Fibroblast of lung (primary cell): ENCODE results near the gene C15orf39.

Experiments
- EZH2 ChIP-seq: IDR thresholded peaks from 2 replicates; pipeline ENCODE4 v1.5.1; 2012; ENCODE audit warnings: low read length, control low read depth, mild to moderate bottlenecking; ENCODE audit errors: missing control alignments
- TF ChIP-seq, protein P1 (sequence below), 2 donors: IDR thresholded peaks in 1 of 2; conservative IDR thresholded peaks in 1 of 2; 1 replicate in 1 of 2; 2 replicates in 1 of 2; pipeline ENCODE4 v1.5.1; 2011 to 2012; ENCODE audit warnings: low read length in 2 of 2, control low read depth in 1 of 2, inconsistent platforms in 1 of 2, low read depth in 1 of 2, mild to moderate bottlenecking in 1 of 2

DNA sequence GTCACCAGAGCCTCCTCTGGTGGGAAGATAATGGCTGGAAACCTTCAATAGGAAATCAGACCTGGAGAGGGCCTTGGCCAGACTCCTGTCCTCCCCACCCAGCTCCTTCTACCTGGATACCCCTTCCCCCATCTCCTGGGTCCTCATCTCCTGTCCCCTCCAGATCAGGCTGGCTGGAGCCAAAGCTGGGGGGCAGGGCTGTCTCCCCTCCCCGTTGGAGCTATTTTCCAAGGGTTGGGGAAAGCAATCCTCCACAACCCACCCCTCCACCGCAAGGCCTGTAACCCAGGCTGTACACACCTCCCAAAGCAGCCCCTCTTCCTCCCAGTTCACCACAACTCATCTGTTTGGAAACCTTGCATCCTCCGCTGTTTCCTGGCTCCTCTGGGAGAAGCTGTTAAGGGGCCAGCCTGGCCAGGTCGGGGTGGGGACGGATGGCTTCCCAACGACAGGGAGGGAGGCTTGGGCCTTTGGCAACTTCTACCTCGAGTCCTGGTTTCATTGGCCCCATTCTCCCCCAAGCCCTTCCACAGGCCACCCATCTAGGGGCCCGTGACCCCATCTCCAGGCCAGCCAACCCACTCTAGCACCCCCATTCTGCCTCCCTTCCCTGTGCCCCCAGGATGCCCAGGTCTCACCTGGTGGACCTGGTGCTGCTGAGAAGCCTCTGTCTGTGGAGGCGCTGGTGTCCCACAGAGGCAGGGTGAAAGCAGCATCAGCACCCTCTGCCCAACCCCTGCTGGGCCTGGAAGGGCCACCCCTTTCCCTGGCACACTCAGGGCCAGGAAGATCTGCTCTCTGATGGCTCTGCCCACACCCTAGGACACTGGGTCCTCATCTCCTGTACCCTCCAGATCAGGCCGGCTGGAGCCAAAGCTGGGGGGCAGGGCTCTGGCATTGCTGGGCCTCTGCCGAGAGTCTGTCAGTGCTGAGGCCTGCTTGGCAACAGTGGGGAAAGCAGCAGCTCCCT is 34.4 kb downstream of the C15orf39 start:
- TF ChIP-seq, protein P1, sequence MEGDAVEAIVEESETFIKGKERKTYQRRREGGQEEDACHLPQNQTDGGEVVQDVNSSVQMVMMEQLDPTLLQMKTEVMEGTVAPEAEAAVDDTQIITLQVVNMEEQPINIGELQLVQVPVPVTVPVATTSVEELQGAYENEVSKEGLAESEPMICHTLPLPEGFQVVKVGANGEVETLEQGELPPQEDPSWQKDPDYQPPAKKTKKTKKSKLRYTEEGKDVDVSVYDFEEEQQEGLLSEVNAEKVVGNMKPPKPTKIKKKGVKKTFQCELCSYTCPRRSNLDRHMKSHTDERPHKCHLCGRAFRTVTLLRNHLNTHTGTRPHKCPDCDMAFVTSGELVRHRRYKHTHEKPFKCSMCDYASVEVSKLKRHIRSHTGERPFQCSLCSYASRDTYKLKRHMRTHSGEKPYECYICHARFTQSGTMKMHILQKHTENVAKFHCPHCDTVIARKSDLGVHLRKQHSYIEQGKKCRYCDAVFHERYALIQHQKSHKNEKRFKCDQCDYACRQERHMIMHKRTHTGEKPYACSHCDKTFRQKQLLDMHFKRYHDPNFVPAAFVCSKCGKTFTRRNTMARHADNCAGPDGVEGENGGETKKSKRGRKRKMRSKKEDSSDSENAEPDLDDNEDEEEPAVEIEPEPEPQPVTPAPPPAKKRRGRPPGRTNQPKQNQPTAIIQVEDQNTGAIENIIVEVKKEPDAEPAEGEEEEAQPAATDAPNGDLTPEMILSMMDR (conservative IDR thresholded peaks at IDR 0.05 in 1 of 2, IDR thresholded peaks at IDR 0.05 in 1 of 2; ENCODE audit: low read depth in 1 of 2, low read length in 2 of 2), result no peak
- no peak for TF ChIP-seq EZH2
